ENCODE results near the gene ZNF836.

The ZNF836 gene

GRCh38 chr19:52188822-52189734 lies 17.7 kb upstream of the ZNF836 start:
- peak in 1 of 4 experiments; percentile 14 for DNase-seq

GRCh38 chr19:52187407-52187806 lies 16.0 kb upstream of the ZNF836 start:
- DNase-seq, result no peak

- no peak for DNase-seq
These were observed 5.2 kb upstream of the ZNF836 start for GRCh38 chr19:52176574-52176973.

- no peak for DNase-seq
These were observed 926 bp upstream of the ZNF836 start for GRCh38 chr19:52172347-52172746.

- DNase-seq, result peak in 1 of 4 experiments; percentile 34
These were observed 529 bp downstream of the ZNF836 start for GRCh38 chr19:52170863-52171320.

- no peak for DNase-seq
These were observed 1.1 kb downstream of the ZNF836 start for GRCh38 chr19:52170304-52170703.

- DNase-seq, result no peak
These were observed 15.6 kb downstream of the ZNF836 start for GRCh38 chr19:52155596-52156359.

GRCh38 chr19:52148256-52148655 lies 23.2 kb downstream of the ZNF836 start:
- DNase-seq, result no peak

- DNase-seq, result no peak
These were observed 29.3 kb downstream of the ZNF836 start for GRCh38 chr19:52142001-52142595.

GRCh38 chr19:52141203-52141602 lies 30.2 kb downstream of the ZNF836 start:
- DNase-seq, result no peak

GRCh38 chr19:52140032-52140710 lies 31.2 kb downstream of the ZNF836 start:
- DNase-seq, result no peak

GRCh38 chr19:52139252-52140031 lies 32.0 kb downstream of the ZNF836 start, which contains the start of gene ZNF616:
Gene ZNF616 (minus strand): TSS chr19:52139938. CDS start chr19:52130512, 9,426 bp downstream.
- DNase-seq, result peak; percentile 96 to 99 (median 98)

- DNase-seq, result no peak
These were observed 32.5 kb downstream of the ZNF836 start for GRCh38 chr19:52138983-52139251.

- DNase-seq, result peak in 3 of 4 experiments; percentile 3 to 30 (median 19)
These were observed 33.0 kb downstream of the ZNF836 start for GRCh38 chr19:52138278-52138982.

GRCh38 chr19:52120286-52120685 lies 51.1 kb downstream of the ZNF836 start:
- no peak for DNase-seq

- no peak for DNase-seq
These were observed 55.8 kb downstream of the ZNF836 start for GRCh38 chr19:52115526-52116053.

GRCh38 chr19:52114691-52115090 lies 56.7 kb downstream of the ZNF836 start:
- no peak for DNase-seq

- DNase-seq, result no peak
These were observed 58.8 kb downstream of the ZNF836 start for GRCh38 chr19:52112624-52113023.

GRCh38 chr19:52110780-52111179 lies 60.6 kb downstream of the ZNF836 start:
- no peak for DNase-seq

Data from suppressor macrophage (primary cell).